ENCODE results near the gene SFXN4. TPM values are rescaled to one million over a fixed set of nuclear protein-coding genes. Genes with fewer than 3 reads are reported as not detected.

SFXN4 gene
- total and polyA plus RNA-seq, 2 experiments from 2014 or later, result 18.6 to 22.3 TPM

GRCh38 chr10:119177708-119178371, 12.3 kb upstream of the SFXN4 start (continued):
- no peak for TF ChIP-seq ZNF462 (CRISPR knock-in tag; IDR thresholded peaks at IDR 0.05)
- no peak for TF ChIP-seq CREB1 (CRISPR knock-in tag; IDR thresholded peaks at IDR 0.05; ENCODE audit: low read depth)
- TF ChIP-seq REST (IDR thresholded peaks at IDR 0.05; ENCODE audit: unreplicated experiment), result no peak
- TF ChIP-seq ZNF331 (CRISPR knock-in tag; IDR thresholded peaks at IDR 0.05; ENCODE audit: low read depth), result no peak
- TF ChIP-seq JUNB (IDR thresholded peaks at IDR 0.05; ENCODE audit: unreplicated experiment), result no peak
- no peak for TF ChIP-seq POLR2AphosphoS5 (IDR thresholded peaks at IDR 0.05; ENCODE audit: low read depth)
- TF ChIP-seq NANOG (IDR thresholded peaks at IDR 0.05; ENCODE audit: borderline replicate concordance), result no peak
- no peak for TF ChIP-seq ETS1 (IDR thresholded peaks at IDR 0.05)
